A673 (cell line): Measurements from ENCODE around the gene RHOF. TPM values are rescaled to one million over a fixed set of nuclear protein-coding genes. Genes with fewer than 3 reads are reported as not detected.

ENCODE experiments used
- BruUV-seq: library from RNA; stranded (reverse); fragments of 400-500 nt; replicated peaks from 2 replicates; lab custom pipeline; 2021; lab: Mats Ljungman, UMichigan
- CTCF ChIA-PET: fragments of 300-600 bp; sonication (Branson Sonifier 250); formaldehyde crosslinking; loops from one replicate; lab custom pipeline; 2022; ENCODE audit warnings: antibody characterized with exemption; lab: Charles Lee
- POLR2A ChIA-PET: fragments of 300-600 bp; sonication (Branson Sonifier 250); formaldehyde crosslinking; loops from one replicate; lab custom pipeline; 2022; ENCODE audit warnings: antibody characterized with exemption; ENCODE audit not compliant: low non-redundant PET; lab: Charles Lee
- DNase-seq: peaks from one replicate; pipeline ENCODE4 v3.0.0-alpha.2; 2015; ENCODE audit warnings: low spot score
- H3K27ac ChIP-seq: fragments of 200-600 bp; sonication (generic); 2 replicates; pipeline ENCODE4 v1.5.1; 2016; ENCODE audit warnings: mixed run types, low read depth, mild to moderate bottlenecking, mixed read lengths, antibody characterized with exemption, low read length; ENCODE audit not compliant: poor library complexity, severe bottlenecking
- H3K27me3 ChIP-seq: fragments of 200-600 bp; sonication (generic); replicated peaks from 2 replicates; pipeline ENCODE4 v1.6.1; 2017; ENCODE audit warnings: mixed run types, low read depth, mild to moderate bottlenecking, mixed read lengths, antibody characterized with exemption, low read length; ENCODE audit not compliant: insufficient read depth, poor library complexity
- H3K36me3 ChIP-seq: fragments of 200-600 bp; sonication (generic); 2 replicates; pipeline ENCODE4 v1.6.1; 2016; ENCODE audit warnings: mixed run types, mild to moderate bottlenecking, mixed read lengths, antibody characterized with exemption, low read length; ENCODE audit not compliant: insufficient read depth, poor library complexity, severe bottlenecking
- H3K4me1 ChIP-seq: fragments of 200-600 bp; sonication (generic); 2 replicates; pipeline ENCODE4 v1.6.1; 2017; ENCODE audit warnings: mixed run types, mild to moderate bottlenecking, mixed read lengths, antibody characterized with exemption, low read length; ENCODE audit not compliant: insufficient read depth, poor library complexity, severe bottlenecking
- H3K4me3 ChIP-seq: fragments of 200-600 bp; sonication (generic); 2 replicates; pipeline ENCODE4 v1.5.1; 2016; ENCODE audit warnings: low read depth, mixed run types, mild to moderate bottlenecking, mixed read lengths, low read length; ENCODE audit not compliant: poor library complexity, severe bottlenecking
- H3K9me3 ChIP-seq: fragments of 200-600 bp; sonication (generic); 2 replicates; pipeline ENCODE4 v1.6.1; 2016; ENCODE audit warnings: mixed run types, low read depth, mild to moderate bottlenecking, mixed read lengths, antibody characterized with exemption, low read length; ENCODE audit not compliant: poor library complexity, severe bottlenecking
- EZH2 ChIP-seq: fragments of 200-600 bp; sonication (generic); IDR thresholded peaks from 2 replicates; pipeline ENCODE4 v1.6.1; 2017; ENCODE audit warnings: borderline replicate concordance, low read depth, mild to moderate bottlenecking, mixed read lengths, antibody characterized with exemption, low read length; ENCODE audit not compliant: poor library complexity, severe bottlenecking
- intact Hi-C: fragments of 100-400 bp; cut with micrococcal nuclease; formaldehyde crosslinking; loops from one replicate; pipeline ENCODE4 v1.10.0; 2022; ENCODE audit not compliant: unreplicated experiment
- total RNA-seq: library from RNA; stranded (reverse); gene quantifications from 2 replicates; pipeline ENCODE4 v1.2.3, GENCODE V29; 2021
- TF ChIP-seq, protein P1 (sequence below): fragments of 300-800, 200-600 bp; sonication (generic); conservative IDR thresholded peaks from 2 replicates; pipeline ENCODE4 v1.5.1; 2017; ENCODE audit warnings: low read depth, mild to moderate bottlenecking, antibody characterized with exemption, low read length, moderate library complexity, mixed read lengths

RHOF gene
- total RNA-seq, 1 experiment from 2014 or later, result 21.1 TPM

- peaks cover under 1% of the 10 kb centered on the region for H3K4me1 ChIP-seq
- no peaks in the 10 kb centered on the region for H3K36me3 ChIP-seq
- CTCF ChIA-PET, result no interaction called here
- H3K27ac ChIP-seq, result no peak overlapping the region
- POLR2A ChIA-PET, result no interaction called here
- BruUV-seq, result no TSS peak
- no peak overlapping the region for H3K4me3 ChIP-seq
- TF ChIP-seq EZH2, result no peak
- TF ChIP-seq, protein P1, sequence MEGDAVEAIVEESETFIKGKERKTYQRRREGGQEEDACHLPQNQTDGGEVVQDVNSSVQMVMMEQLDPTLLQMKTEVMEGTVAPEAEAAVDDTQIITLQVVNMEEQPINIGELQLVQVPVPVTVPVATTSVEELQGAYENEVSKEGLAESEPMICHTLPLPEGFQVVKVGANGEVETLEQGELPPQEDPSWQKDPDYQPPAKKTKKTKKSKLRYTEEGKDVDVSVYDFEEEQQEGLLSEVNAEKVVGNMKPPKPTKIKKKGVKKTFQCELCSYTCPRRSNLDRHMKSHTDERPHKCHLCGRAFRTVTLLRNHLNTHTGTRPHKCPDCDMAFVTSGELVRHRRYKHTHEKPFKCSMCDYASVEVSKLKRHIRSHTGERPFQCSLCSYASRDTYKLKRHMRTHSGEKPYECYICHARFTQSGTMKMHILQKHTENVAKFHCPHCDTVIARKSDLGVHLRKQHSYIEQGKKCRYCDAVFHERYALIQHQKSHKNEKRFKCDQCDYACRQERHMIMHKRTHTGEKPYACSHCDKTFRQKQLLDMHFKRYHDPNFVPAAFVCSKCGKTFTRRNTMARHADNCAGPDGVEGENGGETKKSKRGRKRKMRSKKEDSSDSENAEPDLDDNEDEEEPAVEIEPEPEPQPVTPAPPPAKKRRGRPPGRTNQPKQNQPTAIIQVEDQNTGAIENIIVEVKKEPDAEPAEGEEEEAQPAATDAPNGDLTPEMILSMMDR, result no peak
- DNase-seq, result no peak
- intact Hi-C loops, result no loop called here
- H3K27me3 ChIP-seq, result no peaks in the 10 kb centered on the region
- H3K9me3 ChIP-seq, result no peaks in the 10 kb centered on the region
These were observed 39.6 kb downstream of the RHOF start for GRCh38 chr12:121753844-121754264.

- no peak overlapping the region for H3K4me3 ChIP-seq
- CTCF ChIA-PET, result no interaction called here
- no peaks in the 10 kb centered on the region for H3K9me3 ChIP-seq
- H3K27me3 ChIP-seq, result no peaks in the 10 kb centered on the region
- BruUV-seq, result no TSS peak
- POLR2A ChIA-PET, result no interaction called here
- intact Hi-C loops, result no loop called here
- H3K27ac ChIP-seq, result no peak overlapping the region
- DNase-seq, result no peak
- peaks cover 6% of the 10 kb centered on the region for H3K4me1 ChIP-seq
- TF ChIP-seq, protein P1, result no peak
- TF ChIP-seq EZH2, result no peak
- no peaks in the 10 kb centered on the region for H3K36me3 ChIP-seq
These were observed 41.6 kb downstream of the RHOF start for GRCh38 chr12:121751749-121752351.

DNA sequence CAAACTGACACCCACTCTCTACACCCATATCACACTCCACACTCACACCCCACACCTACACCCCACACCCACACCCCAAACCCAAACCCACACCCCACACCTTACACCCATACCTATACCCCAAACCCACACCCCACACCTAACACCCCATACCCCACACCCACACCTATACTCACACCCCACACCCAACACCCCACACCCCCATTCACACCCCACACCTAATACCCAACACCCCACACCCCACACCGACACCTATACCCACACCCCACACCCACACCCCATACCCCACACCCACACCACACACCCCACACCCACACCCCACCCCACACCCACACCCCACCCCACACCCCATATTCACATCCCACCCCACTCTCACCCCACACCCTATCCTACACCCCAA, 42.5 kb downstream of the RHOF start:
- no peaks in the 10 kb centered on the region for H3K36me3 ChIP-seq
- intact Hi-C loops, result no loop called here
- TF ChIP-seq, protein P1, result no peak
- no peak for TF ChIP-seq EZH2
- H3K27ac ChIP-seq, result no peak overlapping the region
- H3K4me1 ChIP-seq, result peaks cover 6% of the 10 kb centered on the region
- ChIA-PET CTCF (no interaction called here), POLR2A (no interaction called here)
- H3K4me3 ChIP-seq, result no peak overlapping the region
- DNase-seq, result no peak
- H3K27me3 ChIP-seq, result no peaks in the 10 kb centered on the region
- H3K9me3 ChIP-seq, result no peaks in the 10 kb centered on the region
- BruUV-seq, result no TSS peak
